IPS-20b (cell line): ENCODE measurements around the gene SLC8B1.

Source experiments
- H3K27ac ChIP-seq: one replicate; pipeline ENCODE4 v1.5.1; 2013; ENCODE audit warnings: low read length
- H3K27me3 ChIP-seq: 2 replicates; pipeline ENCODE4 v1.6.1; 2013; ENCODE audit warnings: mild to moderate bottlenecking, low read length, inconsistent platforms; ENCODE audit not compliant: insufficient read depth
- H3K36me3 ChIP-seq: 2 replicates; pipeline ENCODE4 v1.6.1; 2013; ENCODE audit warnings: low read depth, mild to moderate bottlenecking, inconsistent platforms, low read length, moderate library complexity; ENCODE audit not compliant: insufficient read depth
- H3K4me1 ChIP-seq: 2 replicates; pipeline ENCODE4 v1.6.1; 2013; ENCODE audit warnings: mild to moderate bottlenecking, control low read depth, inconsistent platforms, low read length, moderate library complexity; ENCODE audit not compliant: insufficient read depth
- H3K4me3 ChIP-seq: 2 replicates; pipeline ENCODE4 v1.5.1; 2013; ENCODE audit warnings: mild to moderate bottlenecking, low read length, inconsistent platforms
- H3K9ac ChIP-seq: 2 replicates; pipeline ENCODE4 v1.6.1; 2013; ENCODE audit warnings: low read depth, mild to moderate bottlenecking, inconsistent platforms, low read length, moderate library complexity
- H3K9me3 ChIP-seq: 2 replicates; pipeline ENCODE4 v1.6.1; 2013; ENCODE audit warnings: mild to moderate bottlenecking, low read depth, low read length, inconsistent platforms; ENCODE audit not compliant: insufficient read depth

Gene SLC8B1

DNA sequence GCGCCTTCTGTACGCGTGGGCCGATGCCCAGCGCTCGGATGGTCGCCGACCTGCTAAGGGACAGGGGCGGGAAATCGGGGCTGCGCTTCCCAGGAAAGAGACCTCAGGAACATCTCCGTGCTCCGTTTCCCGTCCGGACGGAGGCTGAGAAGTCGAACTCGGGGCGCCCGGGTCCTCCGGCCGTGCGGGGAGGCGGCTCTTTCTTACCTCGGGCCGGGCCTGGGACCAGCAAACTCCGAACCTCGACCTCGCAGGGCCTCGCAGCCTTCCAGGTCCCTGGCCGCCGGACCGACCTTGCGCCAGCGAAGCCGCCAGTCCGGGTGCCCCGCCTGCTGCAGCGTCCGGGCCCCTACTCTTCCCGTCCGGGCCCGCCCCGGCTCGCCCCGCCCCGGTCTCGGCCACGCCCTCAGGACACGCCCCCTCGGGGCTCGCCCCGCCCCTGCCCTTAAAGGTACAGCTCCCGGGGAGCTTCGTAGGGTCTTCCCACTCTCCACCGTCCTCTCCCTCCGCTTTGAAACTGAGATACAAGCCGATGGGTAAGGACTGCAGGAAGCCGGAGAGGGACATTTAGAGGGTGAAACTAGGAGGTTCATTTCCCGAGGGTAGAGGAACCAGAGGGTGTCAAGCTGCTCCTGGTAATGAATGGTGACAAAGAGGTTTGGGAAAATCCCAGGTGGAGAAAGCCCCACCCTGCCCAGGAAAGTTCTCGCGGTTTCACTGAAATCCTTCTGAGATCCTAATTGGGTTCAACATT lies at the start of gene SLC8B1:
Gene SLC8B1, minus strand, starts transcription at position 324 of the 754 bp plus-strand sequence. CDS start 2,231 bp downstream, outside the sequence.
- H3K27me3 ChIP-seq, result peaks cover 13% of the 10 kb centered on the region
- peaks cover 6% of the 10 kb centered on the region; the same call in 1 of the 2 replicates for H3K36me3 ChIP-seq
- H3K27ac ChIP-seq, result no peak within 1 kb of the TSS
- peak within 1 kb of the TSS; percentile 62 for H3K4me3 ChIP-seq
- H3K4me1 ChIP-seq, result no peaks in the 10 kb centered on the region; the same call in 1 of the 2 replicates
- H3K9ac ChIP-seq, result peak within 1 kb of the TSS; percentile 63; the same call in 1 of the 2 replicates
- no peaks in the 10 kb centered on the region for H3K9me3 ChIP-seq

DNA sequence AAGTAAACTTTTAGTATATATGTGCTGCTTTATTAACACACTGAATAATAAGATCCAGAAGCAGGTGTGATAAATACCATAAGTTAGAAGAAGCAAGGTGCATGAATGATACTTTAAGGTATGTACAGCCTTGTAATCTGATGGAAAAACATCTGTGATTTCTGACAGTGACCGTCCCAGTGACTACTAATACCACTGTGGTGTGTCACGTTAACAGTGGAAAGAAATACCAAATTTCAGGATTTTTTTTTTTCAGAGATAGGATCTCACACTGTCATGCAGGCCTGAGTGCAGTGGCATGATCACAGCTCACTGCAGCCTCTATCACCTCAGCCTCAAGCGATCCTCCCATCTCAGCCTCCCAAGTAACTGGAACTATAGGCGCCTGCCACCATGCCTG lies 47.3 kb upstream of the SLC8B1 start:
- Histone ChIP-seq H3K4me1 (no peaks in the 10 kb centered on the region), H3K27ac (no peak overlapping the region), H3K4me3 (no peak overlapping the region), H3K36me3 (peaks cover 31% of the 10 kb centered on the region), H3K27me3 (no peaks in the 10 kb centered on the region), H3K9ac (no peak overlapping the region), H3K9me3 (no peaks in the 10 kb centered on the region)

DNA sequence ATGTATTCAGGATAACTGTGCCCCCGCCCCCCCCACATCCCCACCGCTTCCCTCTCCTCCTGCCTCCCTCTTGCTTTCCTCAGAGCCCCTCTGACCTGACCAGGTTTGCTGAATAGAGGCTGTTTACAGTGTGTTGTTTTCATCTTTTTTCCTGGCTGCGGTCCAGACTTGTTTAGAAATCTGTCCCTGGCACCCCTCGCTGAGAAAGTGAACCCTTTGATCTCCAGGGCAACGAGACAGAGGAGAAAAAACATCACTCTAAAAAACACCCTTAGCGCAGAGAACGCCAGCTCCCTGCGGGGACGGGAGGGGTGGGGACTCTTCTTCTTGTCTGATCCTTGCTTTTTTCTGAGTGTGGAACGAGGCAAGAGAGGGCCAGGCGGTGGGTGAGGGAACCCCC lies 46.3 kb upstream of the SLC8B1 start:
- Histone ChIP-seq H3K4me1 (no peaks in the 10 kb centered on the region), H3K4me3 (no peak overlapping the region), H3K9me3 (no peaks in the 10 kb centered on the region), H3K27ac (no peak overlapping the region), H3K36me3 (peaks cover 24% of the 10 kb centered on the region), H3K27me3 (no peaks in the 10 kb centered on the region), H3K9ac (no peak overlapping the region)

DNA sequence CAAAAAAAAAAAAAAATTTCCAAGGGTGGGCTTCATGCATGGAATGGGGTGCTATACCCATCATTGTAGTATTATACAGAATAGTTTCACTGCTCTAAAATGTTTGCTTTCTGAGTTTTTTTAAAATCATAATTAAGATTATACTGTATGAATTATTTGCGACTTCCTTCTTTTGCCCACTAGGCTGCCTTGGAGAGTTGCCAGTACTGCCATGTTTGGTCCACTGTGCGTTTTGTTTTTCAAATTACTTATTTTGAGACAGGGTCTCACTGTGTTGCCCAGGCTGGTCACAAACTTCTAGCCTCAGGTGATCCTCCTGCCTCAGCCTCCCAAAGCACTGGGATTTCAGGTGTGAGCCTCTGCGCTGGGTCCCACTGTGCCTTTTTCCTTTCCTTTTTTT lies 43.4 kb upstream of the SLC8B1 start:
- Histone ChIP-seq H3K9ac (no peak overlapping the region), H3K4me3 (no peak overlapping the region), H3K36me3 (peaks cover 30% of the 10 kb centered on the region), H3K4me1 (no peaks in the 10 kb centered on the region), H3K9me3 (no peaks in the 10 kb centered on the region), H3K27ac (no peak overlapping the region), H3K27me3 (no peaks in the 10 kb centered on the region)

DNA sequence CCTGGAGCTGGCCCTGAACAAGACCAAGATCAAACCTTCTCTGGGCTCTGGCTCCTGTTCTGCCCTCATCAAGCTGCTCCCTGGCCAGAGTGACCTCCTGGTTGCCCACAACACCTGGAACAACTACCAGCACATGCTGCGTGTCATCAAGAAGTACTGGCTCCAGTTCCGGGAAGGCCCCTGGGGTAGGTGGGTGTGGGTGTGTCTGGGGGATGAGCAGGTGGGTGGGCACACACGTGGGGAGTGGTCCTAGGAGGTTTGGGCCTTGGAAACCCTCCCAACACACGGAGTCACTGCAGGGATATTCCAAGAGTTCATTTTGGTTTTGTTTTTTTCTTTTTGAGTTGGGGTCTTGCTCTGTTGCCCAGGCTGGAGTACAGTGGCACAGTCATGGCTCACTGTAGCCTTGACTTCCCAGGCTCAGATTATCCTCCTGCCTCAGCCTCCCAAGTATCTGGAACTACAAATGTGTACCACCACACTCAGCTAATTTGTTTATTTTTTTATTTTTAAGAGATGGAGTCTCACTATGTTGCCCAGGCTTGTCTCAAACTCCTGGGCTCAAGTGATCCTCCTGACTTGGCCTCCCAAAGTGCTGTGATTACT lies 40.0 kb upstream of the SLC8B1 start:
- Histone ChIP-seq H3K27ac (no peak overlapping the region), H3K9me3 (no peaks in the 10 kb centered on the region), H3K4me1 (no peaks in the 10 kb centered on the region), H3K27me3 (no peaks in the 10 kb centered on the region), H3K4me3 (no peak overlapping the region), H3K36me3 (peaks cover 27% of the 10 kb centered on the region), H3K9ac (no peak overlapping the region)

DNA sequence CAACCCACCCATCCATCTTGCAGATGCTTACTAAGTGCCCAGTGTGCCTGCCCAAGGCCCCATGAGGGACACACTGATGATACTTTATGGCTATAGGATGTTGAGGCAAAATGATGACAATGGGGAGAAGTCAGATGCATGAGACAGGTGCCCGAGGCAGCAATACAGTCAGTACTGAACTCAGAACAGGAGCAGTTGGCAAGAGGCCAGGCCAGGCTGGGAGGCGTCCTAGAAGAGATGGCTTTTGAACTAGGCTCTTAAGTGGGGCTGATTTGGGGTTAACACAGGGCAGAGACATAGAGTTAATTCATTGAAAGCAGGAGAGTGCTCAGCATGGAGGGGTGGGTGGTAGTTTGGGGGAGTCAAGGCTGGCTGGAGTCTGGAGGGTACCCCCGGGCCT lies 39.1 kb upstream of the SLC8B1 start:
- H3K4me3 ChIP-seq, result no peak overlapping the region
- H3K27ac ChIP-seq, result no peak overlapping the region
- peaks cover 27% of the 10 kb centered on the region for H3K36me3 ChIP-seq
- no peaks in the 10 kb centered on the region for H3K4me1 ChIP-seq
- H3K9ac ChIP-seq, result no peak overlapping the region
- H3K9me3 ChIP-seq, result no peaks in the 10 kb centered on the region
- no peaks in the 10 kb centered on the region for H3K27me3 ChIP-seq

DNA sequence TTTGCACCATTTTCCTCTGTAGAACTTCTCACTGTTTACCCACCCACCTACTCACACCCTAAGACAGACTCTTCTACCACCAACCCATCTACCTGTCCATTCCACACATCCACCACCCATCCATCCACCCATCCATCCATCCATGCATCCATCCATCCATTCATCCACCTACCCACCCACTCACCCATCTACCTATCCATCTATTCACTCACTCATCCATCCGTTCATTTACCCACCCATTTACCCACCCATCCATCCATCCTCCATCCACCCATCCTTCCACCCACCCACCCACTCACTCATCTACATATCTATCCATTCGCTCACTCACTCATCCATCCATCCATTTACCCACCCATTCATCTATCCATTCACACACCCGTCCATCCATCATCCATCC lies 38.5 kb upstream of the SLC8B1 start:
- Histone ChIP-seq H3K9ac (no peak overlapping the region), H3K27ac (no peak overlapping the region), H3K9me3 (no peaks in the 10 kb centered on the region), H3K27me3 (no peaks in the 10 kb centered on the region), H3K4me1 (no peaks in the 10 kb centered on the region), H3K4me3 (no peak overlapping the region), H3K36me3 (peaks cover 27% of the 10 kb centered on the region)

DNA sequence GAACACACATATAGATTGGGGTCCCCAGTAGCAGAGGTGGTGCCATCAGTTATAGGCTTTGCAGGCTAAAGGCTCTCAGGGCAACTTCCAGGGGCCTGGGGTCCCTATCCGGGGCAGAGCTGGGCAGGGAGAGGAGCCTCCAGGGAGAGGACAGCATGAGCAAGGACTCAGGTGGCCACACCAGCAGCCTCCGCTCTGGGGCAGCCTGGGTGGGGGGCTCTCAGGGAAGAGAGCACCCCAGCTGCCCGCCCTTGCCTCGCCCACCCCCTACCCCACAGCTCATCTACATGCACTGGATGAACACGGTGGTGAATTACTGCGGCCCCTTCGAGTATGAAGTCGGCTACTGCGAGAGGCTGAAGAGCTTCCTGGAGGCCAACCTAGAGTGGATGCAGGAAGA lies 37.5 kb upstream of the SLC8B1 start:
- H3K27ac ChIP-seq, result no peak overlapping the region
- no peaks in the 10 kb centered on the region for H3K9me3 ChIP-seq
- no peak overlapping the region for H3K4me3 ChIP-seq
- peaks cover 22% of the 10 kb centered on the region for H3K36me3 ChIP-seq
- H3K4me1 ChIP-seq, result no peaks in the 10 kb centered on the region
- no peaks in the 10 kb centered on the region for H3K27me3 ChIP-seq
- no peak overlapping the region; the same call in 1 of the 2 replicates for H3K9ac ChIP-seq

DNA sequence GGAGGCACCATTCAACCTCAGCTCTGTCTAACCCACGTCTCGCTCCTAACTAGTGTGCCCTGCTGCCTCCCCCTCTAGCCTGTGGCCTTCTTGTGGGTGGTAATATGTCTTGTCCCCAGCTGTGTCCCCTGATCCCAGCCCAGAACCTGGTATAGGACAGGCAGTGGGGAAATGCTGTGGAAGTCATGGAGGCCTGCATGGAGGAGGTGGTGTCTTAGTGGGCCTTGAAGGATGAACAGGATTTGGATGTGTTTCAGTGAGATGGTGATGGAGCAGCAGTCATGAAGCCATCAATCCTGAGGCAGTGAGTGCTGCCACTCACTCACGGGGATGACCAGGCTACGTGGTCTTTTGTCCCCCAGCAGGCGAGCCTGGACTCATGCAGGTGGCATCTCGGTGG lies 36.9 kb upstream of the SLC8B1 start:
- Histone ChIP-seq H3K9me3 (no peaks in the 10 kb centered on the region), H3K4me1 (no peaks in the 10 kb centered on the region), H3K9ac (no peak overlapping the region), H3K27ac (no peak overlapping the region), H3K36me3 (peaks cover 22% of the 10 kb centered on the region), H3K4me3 (no peak overlapping the region), H3K27me3 (no peaks in the 10 kb centered on the region)

DNA sequence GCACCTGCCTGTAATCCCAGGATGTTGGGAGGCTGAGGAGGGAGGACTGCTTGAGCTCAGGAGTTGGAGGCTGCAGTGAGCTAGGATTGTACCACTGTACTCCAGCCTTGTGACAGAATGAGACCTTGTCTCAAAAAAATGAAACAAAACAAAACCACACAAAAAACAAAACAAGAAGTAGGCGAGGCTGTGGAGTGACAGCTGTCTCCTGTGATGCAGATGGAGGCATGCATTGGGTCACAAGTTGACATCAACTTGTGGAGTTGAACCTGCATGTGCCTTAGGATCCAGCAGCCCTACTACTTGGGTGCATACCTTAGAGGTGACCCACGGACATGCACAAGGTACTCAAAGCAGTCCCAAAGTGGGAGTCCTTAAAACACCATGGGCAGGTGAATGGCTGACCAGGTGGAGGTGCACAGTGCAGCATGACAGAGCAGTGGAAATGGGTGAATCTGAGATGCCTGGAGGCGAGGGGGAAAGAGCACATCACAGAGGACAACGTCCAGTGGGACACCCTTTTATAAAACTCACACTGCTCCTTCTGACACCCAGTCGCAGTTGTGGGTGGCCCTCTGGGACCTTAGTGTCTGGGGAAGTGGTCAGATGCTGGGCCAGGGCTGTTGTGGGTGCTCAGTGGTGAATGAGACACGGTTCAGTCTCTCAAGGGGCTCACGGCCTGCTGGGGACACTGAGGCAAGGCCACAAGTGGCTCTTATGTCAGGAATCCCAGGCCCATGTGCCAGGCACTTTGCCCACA lies 36.2 kb upstream of the SLC8B1 start:
- H3K27me3 ChIP-seq, result no peaks in the 10 kb centered on the region
- no peak overlapping the region for H3K9ac ChIP-seq
- H3K4me3 ChIP-seq, result no peak overlapping the region
- H3K27ac ChIP-seq, result no peak overlapping the region
- H3K4me1 ChIP-seq, result no peaks in the 10 kb centered on the region
- peaks cover 22% of the 10 kb centered on the region for H3K36me3 ChIP-seq
- H3K9me3 ChIP-seq, result no peaks in the 10 kb centered on the region

DNA sequence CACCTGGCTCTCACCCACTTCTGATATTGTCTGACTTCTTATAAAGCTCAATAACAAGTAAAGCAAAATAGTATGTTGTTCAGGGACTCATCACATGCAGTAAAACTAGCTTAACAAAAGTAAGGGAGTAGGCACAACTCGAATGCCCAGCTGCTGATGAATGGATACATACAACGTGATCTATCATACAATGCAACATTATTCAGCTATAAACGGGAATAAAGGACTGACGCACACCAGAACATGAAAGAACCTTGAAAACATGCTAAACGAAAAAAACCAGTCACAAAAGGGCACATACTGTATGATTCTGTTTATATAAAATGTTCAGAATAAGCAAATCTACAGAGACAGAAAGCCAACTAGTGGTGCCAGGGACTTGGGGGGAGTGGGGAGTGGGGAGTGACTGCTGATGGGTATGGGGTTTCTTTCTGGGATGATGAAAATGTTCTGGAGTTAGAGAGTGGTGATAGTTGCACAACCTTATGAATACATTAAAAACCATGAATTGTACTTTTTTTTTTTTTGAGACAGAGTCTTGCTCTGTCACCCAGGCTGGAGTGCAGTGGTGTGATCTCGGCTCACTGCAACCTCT lies 34.6 kb upstream of the SLC8B1 start:
- Histone ChIP-seq H3K36me3 (peaks cover 11% of the 10 kb centered on the region), H3K9ac (no peak overlapping the region), H3K4me3 (no peak overlapping the region), H3K27ac (no peak overlapping the region), H3K4me1 (no peaks in the 10 kb centered on the region), H3K27me3 (no peaks in the 10 kb centered on the region), H3K9me3 (no peaks in the 10 kb centered on the region)
